ENCODE data around the gene TOP2A. TPM values are rescaled to one million over a fixed set of nuclear protein-coding genes. Genes with fewer than 3 reads are reported as not detected.
A peak's percentile ranks its signal among the peaks of the same experiment; 100 is the strongest.
"Not testable (repeated sequence)": the region's sequence is repeated elsewhere in the genome, so short reads cannot be mapped to it uniquely, and the experiment has no call there.

Gene TOP2A
- total RNA-seq, 1 donor from 2014 or later = 10.5 TPM

DNA sequence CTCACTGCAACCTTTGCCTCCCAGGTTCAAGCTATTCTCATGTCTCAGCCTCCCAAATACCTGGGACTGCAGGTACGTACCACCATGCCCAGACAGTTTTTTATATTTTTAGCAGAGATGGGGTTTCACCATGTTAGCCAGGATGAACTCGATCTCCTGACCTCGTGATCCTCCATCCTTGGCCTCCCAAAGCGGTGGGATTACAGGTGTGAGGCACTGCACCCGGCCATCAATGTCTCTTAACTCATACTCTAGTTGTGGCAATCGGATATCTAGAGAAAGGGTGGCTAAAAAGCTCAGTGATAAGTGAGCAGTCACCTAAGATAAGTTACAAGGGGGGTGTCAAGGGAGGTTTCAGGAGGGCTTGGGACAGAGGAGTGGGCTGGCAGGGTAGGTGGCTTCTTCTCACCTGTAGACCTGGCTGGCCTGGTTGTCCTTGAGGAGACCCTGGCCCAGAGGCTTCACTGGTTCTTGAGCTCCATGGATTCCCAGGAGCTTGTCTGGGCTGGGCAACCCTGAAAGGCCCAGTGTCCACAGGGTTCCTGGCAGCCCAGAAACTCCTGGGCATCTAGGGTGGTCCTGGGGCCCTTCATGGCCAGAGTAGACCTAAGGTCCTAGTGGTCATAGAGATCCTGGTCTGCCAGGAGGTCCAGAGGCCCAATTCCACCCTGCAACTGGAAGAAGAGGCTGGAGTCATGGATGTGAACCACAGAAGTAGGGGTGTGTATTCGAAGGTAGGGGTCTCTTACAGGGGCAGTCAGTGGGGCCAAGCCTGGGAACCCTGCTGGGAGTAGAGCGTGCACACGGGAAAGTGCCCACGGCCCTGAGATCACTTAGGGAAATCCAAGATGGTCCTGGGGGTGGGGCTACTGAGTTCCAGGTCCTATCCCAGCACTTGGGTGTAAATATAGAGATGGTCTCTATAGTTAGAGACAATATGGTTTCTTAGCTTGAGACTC is 12.9 kb upstream of the TOP2A start:
- no peak for DNase-seq (ENCODE audit: low read depth in 2 of 2)

DNA sequence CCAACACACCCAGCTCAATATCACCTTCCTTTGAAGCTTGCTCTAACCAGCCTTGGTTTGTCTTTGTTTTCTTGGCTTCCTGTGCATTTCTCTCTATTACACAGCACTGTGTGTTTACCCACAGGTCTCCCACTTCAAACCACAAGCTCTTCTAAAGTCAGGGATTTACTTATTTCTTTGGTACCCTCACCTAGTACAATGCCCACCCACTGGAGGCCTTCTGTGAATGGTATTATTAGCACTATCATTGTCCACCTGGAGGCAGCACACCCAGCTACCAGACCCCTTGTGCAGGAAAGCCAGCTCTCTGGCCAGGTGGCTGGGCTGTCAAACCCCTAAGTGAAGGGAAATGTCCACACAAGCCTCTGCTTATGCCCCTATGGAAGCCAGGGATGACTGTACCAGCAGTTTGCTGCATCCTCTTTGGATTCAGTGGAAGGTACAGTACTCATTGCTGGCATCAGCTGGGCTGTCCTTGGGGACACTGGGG is 9.4 kb upstream of the TOP2A start:
- DNase-seq (ENCODE audit: low read depth in 2 of 2) = no peak

DNA sequence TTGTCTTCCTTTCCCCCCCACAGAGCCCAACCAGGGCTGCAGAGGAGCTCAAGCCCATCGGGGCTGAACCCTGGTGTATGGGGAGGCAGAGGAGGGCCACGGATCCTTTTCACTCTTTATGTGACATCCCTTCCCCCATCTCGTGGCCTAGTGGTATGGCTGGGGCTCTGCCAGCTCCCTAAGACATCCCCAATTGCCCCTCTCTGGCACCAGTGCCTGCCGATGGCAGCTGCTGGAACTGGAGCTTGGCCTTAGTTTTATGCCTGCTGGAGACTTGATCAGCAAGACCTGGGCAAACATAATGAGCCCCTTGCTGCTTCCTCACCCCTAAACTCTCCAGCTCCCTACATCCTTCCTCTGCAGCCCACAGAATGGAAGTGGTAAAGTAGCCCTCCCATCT is 8.0 kb upstream of the TOP2A start:
- no peak for DNase-seq (ENCODE audit: low read depth in 2 of 2)

DNA sequence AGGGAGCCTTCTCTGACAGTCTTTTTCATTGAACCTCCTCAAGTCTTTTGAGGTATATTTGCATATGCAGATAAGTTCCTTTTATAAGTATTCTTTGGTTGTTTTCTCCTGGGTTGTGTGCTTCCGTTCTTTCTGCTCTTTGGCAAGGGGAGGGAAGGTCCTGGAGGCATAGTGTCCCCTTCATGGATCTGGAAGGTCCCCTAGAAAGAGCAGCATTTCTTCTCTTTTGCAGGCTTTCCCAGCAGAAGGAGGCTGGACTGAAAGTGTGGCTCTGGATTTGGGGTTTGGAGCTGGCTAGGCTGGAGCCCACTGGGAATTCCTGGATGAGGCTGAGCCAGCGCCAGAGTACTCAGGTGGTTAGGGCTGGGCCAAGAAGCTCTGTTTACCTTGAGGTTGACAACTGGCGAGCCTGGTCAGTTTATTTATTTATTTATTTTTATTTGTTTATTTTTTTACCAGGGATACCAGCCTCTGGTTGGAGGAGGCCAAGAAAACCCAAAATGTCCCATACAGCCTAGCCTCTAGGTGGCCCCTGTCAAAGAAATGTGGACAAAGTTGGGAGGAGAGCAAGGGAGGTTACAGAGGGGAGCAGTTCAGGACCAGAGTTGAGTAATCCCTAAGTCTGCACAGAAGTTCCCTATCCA is 5.4 kb upstream of the TOP2A start:
- no peak for DNase-seq (ENCODE audit: low read depth in 2 of 2)

DNA sequence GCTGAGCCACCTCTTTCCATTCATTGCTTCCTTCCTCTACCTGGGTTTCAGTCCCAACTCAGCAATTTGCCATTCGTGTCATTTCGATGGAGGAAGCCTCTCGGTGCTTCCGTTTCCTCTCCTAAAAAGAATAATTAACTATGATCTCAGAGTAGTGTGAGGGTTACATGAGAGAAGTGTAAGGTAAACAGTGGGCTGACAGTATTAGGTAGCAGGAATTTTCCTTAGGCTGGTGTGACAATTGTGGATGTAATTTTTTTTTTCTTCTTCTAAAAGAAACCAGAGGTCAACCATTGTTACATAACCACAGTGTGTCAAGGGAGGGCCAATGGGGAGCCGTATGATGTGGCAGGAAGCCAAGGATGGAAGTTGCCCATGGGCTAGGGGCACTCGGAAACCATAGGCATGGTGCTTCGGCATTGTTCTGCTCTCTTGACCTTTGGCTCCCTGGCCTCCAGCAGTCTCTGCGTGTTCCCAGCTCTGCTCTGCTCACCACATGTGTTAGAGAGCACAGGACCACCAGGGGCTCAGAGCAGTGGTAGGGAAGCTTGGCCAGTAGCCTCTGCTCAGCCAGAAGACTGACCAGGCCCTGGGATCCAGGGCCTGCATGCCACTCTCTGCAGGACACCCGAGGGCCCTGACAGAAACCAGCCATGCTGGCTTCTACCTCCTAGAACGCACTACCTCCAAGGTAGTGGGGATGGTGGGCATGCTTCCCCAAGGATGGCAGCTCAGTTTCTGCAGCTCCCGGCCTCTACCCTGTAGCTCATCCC is 2.0 kb upstream of the TOP2A start:
- peak; percentile 30 to 88 for DNase-seq (ENCODE audit: low read depth in 2 of 2)

DNA sequence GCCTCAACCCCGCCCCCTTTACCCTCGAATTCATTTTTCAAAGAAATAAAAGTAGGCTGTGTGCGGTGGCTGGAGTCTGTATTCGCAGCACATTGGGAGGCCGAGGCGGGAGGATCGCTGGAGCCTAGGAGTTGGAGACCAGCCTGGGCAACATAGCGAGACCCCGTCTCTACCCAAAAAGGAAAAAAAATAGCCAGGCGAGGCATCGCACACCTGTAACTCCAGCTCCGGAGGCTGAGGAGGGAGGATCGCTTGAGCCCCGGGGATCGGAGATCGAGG is 671 bp upstream of the TOP2A start:
- DNase-seq (ENCODE audit: low read depth in 2 of 2) = no peak

DNA sequence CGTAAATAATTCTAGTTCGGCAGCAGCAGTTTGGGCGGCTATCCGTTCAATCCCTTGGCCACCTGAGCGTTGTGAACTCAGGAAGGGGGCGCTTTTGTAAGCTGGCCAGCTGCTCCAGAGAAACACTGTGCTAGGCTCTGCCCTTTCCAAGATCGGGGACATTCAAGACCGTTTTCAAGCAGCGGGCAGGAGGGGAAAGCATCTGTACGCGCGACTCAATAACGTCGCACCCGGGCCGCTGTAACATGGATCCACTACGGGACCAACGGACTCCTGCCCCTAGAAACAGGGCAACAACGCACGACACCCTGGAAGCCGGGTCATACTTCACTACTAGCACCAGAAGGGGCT is 463 bp downstream of the TOP2A start:
- DNase-seq (ENCODE audit: low read depth in 2 of 2) = peak in 1 of 2 donors; percentile 27

DNA sequence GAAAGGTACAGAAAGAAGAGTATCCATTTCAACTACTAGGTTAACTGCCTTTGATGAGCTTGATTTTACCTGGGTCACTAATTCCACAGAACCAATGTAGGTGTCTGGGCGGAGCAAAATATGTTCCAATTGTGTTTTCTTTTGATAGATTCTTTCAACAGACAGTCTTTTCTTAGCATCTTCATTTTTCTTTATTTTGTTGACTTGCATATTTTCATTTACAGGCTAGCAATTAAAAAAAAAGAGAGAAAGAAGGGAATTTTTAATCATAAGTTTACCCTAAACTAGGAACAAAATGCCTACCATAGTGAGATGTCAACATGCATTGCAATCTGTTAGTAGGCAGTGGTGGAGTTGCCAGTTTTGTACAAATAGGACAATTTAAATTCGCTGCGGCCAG is 1.0 kb downstream of the TOP2A start:
- DNase-seq (ENCODE audit: low read depth in 2 of 2) = no peak

DNA sequence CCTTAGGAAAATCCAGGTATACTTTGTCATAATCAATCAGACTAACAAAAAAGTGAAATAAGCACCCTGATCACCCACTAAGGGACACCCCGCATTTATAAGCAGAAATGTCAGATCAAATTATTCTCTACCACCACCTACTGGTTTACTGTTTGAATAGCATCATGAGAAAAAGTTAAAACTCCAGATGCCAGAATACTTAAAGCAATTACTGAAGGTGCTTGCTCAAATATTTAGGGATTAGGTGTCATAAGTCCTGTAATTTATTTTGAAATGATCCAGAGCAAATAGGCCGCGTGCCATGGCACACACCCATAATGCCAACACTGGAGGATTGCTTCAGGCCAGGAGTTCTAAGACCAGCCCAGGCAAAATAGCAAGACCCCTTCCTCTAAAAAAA is 2.3 kb downstream of the TOP2A start:
- DNase-seq (ENCODE audit: low read depth in 2 of 2) = peak; percentile 53 to 62

DNA sequence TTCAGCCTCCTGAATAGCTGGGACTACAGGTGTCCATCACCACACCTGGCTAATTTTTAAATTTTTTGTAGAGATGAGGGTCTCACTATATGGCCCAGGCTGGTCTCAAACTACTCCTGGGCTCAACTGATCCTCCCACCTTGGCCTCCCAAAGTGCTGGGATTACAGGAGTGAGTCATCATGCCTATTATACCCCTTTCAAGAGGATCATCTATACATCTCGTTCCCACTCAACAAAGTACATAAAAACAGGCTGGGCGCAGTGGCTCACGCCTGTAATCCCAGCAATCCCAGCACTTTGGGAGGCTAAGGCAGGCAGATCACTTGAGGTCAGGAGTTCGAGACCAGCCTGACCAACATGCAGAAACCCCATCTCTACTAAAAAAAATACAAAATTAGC is 3.4 kb downstream of the TOP2A start:
- not testable (repeated sequence) for DNase-seq (ENCODE audit: low read depth in 2 of 2)

DNA sequence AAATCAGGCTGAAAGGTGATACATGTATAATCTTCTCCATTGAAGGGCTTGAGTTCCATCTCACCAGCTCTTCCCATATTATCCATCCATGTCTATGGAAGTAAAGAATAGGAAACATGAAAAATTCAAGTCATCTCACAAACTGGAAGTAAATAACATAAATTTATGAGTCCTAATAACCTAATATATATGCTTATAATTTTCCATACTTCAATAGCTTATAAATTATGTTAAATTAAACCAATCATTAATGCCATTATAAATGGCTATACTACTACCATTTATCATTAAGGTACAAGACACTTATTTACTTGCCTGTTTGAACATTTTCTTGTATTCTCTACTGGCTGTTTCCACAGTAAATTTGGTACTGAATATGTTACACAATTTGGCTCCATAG is 4.8 kb downstream of the TOP2A start:
- DNase-seq (ENCODE audit: low read depth in 2 of 2) = no peak

DNA sequence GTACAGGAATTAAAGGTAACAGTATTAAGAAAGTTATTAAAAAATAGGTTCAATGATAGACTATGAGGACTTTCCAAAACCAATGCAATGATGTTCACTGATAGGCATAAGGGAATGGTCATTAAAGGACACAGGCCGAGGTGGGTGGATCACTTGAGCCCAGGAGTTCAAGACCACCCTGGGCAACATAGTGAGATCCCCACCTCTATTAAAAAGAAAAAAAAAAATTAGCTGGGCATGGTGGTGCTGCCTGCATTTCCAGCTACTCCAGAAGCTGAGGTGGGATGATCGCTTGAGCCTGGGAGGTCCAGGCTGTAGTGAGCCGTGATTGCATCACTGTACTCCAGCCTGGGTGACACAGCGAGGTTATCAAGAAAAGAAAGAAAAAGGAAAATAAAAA is 5.9 kb downstream of the TOP2A start:
- no peak for DNase-seq (ENCODE audit: low read depth in 2 of 2)

DNA sequence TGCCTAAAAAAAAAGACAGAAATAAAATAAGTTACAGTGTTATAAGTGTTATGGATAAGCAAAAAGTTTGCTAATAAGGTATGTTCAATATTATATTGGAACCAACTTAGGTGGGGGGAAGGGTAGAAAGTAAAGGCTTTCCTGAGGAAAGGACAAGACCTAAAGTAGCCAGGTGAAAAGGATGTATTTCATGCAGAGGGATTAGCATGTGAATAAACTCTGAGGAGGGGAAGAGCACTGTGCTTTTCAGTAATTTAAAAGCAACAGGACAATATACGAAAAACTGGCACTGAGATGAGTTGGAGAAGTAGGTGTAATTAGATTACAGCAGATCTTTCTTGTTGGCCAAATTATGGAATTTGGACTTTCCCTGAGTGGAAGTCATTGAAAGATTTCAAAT is 7.6 kb downstream of the TOP2A start:
- DNase-seq (ENCODE audit: low read depth in 2 of 2) = no peak

DNA sequence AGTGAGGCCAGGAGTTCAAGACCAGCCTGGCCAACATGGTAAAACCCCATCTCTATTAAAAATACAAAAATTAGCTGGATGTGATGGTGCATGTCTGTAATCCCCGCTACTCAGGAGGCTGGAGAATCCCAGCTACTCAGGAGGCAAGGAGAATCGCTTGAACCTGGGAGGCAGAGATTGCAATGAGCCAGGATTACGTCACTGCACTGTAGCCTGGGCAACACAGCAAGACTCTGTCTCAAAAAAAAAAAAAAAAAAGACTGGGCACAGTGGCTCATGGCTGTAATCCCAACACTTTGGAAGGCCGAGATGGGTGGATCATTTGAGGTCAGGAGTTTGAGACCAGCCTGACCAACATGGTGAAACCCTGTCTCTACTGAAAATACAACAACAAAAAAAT is 8.2 kb downstream of the TOP2A start:
- not testable (repeated sequence) for DNase-seq (ENCODE audit: low read depth in 2 of 2)

DNA sequence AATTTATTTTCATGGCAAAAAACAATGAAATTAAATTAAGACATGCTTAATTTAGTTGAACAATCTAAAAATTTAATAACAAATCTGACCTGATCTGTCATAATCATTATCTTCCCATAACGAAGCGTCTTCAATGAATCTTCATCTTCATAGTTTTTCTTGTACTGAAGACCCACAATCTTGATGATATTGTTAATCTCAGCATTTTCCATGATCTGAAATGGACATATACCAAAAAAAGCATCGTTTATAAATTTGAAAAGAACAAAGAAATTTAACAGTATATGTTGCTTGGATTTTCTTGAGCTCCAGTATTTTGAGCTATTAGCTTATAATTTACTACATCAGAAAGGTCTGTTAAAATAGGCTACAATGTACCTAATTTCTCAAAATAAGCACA is 10.2 kb downstream of the TOP2A start:
- DNase-seq (ENCODE audit: low read depth in 2 of 2) = no peak

DNA sequence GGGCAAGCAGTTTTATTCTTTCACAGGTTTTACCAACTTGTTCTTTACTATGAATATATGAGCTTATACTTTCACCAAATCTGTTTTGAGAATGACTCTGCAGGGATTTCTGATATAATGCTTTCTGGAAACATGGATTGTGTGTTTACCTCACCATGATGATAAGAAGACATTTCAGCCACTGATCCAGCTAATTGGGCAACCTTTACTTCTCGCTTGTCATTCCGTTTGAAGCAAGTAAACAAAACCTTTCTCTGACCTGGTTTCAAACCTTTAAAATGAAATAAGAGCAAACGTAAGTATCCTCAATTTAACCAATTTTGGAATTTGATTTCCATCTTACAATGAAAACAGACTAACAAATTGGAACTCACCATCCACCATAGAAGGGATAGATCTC is 13.7 kb downstream of the TOP2A start:
- DNase-seq (ENCODE audit: low read depth in 2 of 2) = no peak

DNA sequence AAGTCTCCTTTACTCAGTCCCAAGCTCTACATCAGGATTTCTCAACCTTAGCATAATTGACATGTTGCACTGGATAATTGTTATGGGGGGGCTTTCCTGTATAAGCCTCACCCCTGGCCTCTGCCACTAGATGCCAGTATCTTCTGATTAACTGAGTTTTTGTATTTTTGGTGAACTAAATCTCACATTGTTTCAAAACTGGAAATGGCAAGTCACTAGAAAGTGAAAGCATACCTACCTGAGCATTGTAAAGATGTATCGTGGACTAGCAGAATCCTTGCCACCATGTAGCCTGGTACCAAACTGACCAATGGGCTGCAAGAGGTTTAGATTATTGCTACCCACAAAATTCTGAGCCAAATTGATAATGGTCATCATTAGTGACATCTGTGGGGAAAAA is 15.0 kb downstream of the TOP2A start:
- no peak for DNase-seq (ENCODE audit: low read depth in 2 of 2)

DNA sequence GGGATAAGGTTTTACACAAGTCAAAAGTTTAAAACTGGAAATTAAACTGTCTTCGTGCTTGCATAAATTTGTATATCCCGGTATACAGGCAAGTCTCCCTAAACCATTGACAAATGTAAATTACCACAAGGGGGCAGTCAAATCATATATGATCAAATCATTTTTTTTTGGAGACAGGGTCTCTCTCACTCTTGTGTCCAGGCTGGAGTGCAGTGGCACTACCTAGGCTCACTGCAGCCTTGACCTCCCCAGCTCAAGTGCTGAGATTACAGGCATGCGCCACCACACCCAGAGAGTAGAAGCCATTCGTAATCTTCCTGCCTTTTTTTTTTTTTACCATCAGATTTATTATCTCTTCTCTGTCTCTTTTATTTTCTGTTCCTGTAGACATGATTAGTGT is 18.5 kb downstream of the TOP2A start:
- DNase-seq (ENCODE audit: low read depth in 2 of 2) = peak; percentile 71 to 82

DNA sequence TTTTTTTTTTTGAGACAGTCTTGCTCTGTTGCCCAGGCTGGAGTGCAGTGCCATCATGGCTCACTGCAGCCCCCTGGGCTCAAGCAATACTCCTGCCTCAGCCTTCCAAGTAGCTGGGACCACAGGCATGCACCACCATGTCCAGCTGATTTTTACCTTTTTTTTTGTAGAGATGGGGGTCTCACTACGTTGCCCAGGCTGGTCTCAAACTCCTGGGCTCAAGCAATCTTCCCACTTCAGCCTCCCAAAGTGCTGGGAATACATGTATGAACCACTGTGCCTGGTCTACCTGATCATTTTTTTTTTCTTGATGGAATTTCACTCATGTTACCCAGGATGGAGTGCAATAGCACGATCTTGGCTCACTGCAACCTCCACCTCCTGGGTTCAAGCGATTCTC is 31.1 kb downstream of the TOP2A start:
- not testable (repeated sequence) for DNase-seq (ENCODE audit: low read depth in 2 of 2)

DNA sequence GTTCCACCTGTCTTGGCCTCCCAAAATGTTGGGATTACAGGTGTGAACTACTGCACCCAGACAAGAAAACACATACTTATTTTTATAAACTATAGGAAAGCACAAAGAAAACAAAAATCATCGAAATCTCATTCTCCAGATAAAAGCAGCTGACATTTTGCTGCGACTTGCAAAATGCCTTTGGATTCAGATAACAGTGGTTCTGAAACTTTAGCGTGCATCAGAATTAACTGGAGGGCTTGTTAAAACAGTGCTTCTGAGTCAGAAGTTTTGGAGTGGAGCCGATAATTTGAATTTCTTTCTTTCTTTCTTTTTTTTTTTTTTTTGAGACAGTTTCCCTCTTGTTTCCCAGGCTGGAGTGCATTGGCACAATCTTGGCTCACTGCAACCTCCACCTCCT is 35.4 kb downstream of the TOP2A start:
- DNase-seq (ENCODE audit: low read depth in 2 of 2) = no peak

DNA sequence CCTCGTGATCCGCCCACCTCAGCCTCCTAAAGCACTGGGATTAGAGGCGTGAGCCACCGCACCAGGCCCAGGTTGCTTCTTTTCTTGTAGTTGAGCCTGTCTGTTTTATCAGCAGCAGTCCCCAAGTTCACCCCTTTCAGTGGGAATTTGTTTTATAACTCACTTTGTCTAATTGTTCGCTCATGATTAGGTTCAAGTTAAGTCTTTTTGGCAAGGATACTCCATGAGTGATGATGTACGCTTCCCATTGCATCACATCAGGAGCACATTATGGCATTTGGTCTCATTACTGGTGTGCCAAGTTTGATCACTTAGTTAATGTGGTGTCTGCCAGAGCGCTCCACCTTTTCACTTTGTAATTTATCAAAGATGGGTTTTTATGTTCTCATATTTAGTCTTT is 38.7 kb downstream of the TOP2A start:
- no peak for DNase-seq (ENCODE audit: low read depth in 2 of 2)

DNA sequence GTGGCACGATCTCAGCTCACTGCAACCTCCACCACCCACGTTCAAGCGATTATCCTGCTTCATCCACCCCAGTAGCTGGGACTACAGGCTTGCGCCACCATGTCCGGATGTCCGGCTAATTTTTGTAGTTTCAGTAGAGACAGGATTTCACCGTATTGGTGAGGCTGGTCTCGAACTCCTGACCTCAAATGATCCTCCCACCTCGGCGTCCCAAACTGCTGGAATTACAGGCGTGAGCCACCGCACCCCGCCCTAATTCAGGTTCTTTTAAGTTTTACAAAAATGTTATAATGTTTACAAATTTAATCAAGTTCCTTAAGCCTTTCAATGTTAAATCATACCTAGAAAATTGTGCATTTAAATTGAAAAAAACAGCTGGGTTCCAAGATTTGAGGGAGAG is 39.9 kb downstream of the TOP2A start:
- no peak for DNase-seq (ENCODE audit: low read depth in 2 of 2)

Measured in lung microvascular endothelial cell (primary cell).